HG03571 (cell line): ENCODE measurements around the gene MEG3.

Experiments
- ATAC-seq: cut with Tn5 transposase; IDR thresholded peaks from one replicate; pipeline ENCODE4 v1.9.1; 2021; ENCODE audit not compliant: unreplicated experiment

MEG3 gene

GRCh38 chr14:100894416-100894815 is 68.5 kb downstream of the MEG3 start:
- ATAC-seq: no peak

- ATAC-seq: no peak
These were observed 69.5 kb downstream of the MEG3 start for GRCh38 chr14:100895411-100895810.

DNA sequence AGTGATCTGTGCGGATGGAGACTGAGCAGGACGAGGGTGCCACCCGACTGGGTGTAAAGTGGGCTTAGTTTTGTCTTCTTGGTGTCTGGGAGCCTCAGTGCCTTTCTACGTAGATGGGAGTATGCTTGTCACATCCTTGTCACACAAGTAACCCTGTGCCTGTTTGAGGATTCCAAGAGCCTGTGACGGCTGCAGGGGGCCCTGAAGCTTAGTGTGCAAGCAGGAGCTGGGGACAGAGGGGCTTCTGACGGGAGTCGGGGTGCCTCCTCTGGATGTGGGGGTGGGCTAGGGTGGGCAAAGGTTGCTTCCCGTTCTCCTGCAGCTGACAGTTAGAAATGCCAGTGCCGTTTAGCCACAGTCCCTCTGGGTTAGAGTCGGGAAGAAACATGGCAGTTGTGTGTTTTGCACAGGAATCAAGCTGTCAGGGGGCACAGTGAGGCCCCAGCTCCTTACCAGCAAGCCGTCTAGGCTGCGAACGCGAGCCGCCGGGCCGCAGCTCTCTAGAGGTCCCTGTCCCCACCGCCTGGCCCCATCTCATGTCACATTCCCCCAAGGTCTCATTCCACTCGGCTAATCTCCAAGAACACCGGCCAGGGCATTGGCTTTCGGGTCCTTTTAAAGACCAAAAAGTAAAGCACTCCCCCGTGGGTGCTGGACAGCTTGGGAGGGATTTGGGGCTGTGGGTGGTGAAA is 70.6 kb downstream of the MEG3 start:
- ATAC-seq: no peak

DNA sequence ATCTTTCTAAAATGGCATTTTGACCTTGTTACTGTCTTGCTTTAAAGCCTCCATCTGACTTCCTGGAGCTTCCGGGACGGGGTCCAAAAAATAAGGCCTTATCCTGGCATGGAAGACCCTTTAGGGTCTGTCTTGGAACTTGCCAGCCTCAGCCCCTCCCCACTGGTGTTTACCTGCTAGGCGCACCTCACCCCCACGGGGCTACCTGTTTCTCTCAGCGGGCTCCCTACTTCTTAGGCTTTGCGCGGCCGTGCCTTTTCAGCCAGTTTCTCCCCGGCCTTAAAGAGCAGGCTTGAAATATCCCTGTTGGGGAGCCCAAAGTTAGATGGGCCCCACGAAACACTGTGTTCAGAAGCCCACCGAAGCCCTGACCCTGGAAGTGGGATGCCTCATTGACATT is 72.5 kb downstream of the MEG3 start:
- no peak for ATAC-seq

DNA sequence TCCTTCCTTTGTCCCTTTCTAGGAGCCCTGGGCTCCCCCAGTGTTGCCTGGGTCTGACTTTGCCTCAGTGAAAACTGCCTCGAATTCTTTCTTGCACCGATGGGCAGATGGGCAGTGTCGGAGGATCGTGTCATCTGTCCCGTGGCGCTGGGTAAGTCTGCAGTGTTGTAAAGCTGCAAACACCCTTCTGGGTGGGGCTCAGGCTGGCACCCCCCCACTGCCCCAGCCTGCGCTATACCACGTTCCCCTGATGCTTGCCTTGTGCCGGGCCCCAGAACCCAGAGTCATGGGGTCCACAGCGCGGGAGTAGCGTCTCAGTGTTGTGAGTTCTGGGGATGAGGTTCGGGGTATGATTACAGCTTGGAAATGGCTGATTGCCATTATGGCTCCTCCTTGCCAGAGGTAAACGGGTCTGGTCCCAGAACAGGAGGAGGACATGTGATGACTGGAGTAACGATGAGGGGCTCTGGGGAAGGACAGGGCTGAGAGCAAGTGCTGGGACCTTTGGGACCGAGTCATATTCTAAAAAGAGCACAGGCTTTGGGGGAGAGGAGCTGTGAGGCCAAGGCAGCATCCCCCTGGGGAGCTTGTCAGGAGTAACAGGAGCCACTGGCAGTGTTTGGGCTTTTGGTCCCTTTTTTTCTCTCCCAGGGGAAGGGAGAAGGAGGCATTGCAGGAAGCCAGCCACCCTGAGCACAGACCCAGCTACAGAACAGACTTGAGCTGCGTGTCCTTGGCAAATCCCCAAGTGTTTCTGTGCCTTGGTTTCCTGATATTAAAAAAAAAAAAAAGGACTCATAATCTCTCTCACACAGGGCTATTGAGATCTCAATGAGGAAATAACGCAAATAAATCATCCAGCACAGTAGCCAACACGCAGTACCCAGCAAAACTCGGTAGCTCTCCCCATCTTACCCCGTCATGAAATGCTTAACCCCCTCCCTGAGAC is 73.3 kb downstream of the MEG3 start:
- ATAC-seq: no peak

GRCh38 chr14:100899884-100900771 is 74.2 kb downstream of the MEG3 start:
- ATAC-seq: no peak

GRCh38 chr14:100900837-100901390 is 75.0 kb downstream of the MEG3 start:
- no peak for ATAC-seq

GRCh38 chr14:100901391-100902183 is 75.7 kb downstream of the MEG3 start:
- no peak for ATAC-seq

- no peak for ATAC-seq
These were observed 76.6 kb downstream of the MEG3 start for GRCh38 chr14:100902295-100903133.

DNA sequence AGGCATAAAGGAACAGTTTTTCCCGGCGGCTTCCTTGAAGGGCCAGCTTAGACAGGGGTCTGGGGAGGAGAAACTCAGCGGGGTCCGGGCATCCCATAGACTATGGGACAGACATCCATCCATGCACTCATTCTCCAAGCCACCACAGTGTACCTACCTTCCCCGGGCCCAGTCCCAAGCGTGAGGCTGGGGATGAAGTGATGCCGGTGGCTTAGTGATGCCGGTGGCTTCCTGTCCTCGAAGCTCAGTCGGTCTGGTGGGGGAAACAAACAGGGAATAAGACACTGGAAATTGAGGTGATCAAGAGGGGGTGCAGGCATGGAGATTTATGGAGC is 77.2 kb downstream of the MEG3 start:
- ATAC-seq: no peak

- no peak for ATAC-seq
These were observed 77.8 kb downstream of the MEG3 start, which contains the start of gene RTL1 for GRCh38 chr14:100903672-100904185. Gene RTL1, minus strand, starts transcription at chr14:100903722. Its CDS starts 18,934 bp downstream, at chr14:100884788.

DNA sequence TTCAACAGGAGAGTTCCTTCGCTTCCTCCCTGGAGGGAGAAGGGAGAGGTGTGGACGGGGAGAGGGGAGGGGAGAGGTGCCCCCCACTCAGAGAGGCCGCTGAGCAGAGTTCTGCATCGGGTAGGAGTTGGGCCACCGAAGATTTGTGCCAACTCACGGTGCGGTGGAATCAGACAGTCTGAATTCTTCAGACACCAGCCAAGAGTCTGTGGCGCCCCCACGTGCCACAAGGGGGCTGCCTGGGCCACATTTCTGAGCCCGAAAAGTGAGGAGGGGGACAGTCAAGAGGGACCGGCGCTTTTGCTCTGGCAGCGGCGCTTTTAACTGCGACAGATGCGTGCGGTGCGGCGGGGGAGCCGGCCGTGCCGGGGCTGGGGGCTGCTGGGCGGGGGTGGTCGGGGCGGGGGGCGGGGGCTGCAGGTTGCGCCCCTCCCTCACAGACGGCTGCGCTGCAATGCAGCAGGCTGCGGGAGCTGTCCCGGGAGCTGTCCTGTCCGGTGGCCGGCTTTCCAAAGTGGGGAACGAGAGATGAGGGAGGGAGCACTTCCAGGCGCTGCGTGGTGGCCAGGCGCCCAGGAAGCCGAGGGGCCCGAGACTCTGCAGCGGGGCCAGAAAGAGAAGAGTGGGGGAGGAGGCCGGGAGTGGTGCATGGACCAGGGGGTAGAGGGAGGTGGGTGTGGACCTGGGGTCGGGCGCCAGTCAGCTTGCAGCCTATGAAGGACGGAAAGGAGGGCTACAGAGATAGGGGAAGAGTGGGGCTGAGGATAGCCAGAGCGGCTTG is 78.6 kb downstream of the MEG3 start:
- ATAC-seq: no peak

DNA sequence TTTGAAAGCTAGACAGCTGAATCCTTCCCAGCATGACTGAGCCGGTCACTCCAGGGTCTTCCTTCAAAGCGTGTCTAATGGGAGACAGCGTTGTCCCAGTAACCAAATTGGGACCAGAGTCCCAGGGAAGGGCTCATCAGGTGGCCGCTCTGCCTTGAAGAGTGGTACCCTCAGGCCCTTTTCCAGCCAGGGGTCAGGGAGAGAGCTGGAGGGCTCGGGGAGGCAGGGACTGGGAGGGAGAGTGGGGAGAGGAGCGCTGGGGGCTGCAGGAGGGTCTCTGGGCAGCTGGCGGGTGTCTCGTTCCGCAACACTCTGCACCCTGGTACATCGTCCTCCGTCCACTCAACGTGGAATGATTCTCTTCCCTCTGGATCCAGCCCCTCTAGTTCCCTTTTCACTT is 79.2 kb downstream of the MEG3 start:
- no peak for ATAC-seq

GRCh38 chr14:100906420-100906819 is 80.5 kb downstream of the MEG3 start:
- ATAC-seq: no peak

DNA sequence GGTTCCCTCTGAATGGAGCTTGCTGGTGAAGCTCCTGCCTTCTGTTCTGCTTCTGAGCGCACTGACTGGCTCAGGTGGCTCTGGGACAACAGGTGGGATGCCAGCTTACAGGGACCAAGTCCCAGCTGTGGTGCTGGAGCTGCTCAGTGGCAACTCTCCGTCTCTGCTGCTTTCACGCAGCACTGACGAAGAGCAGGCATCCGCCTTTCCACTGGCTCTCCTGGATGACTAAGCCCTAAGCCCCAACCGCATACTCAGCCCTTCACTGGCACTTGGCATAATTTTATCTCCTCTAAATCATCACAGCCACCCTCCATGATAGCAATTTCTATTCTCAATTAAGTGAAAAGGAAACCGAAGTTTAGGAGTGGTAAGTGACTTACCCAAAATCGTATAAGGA is 81.3 kb downstream of the MEG3 start:
- ATAC-seq: no peak

DNA sequence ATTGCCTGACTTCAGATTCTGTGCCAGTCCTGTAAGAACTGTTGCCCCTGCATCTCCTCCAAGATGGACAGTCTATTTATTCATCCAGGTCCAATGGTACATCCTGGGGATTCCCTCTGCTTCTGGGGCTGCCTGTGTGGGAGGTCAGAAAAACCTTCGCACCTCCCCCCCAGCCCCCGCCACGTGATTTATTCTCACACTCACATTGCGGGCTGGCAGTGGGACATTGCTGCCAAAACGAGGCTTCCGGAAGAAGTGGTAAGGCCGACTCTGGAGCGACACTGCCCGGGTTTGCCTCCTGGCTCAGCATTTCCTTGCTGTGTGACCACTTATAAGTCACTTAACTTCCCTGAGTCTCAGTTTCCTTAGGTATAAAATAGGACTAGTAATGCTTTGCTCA is 83.5 kb downstream of the MEG3 start:
- no peak for ATAC-seq
